GM12878 (cell line): ENCODE data around the gene TMPRSS6. TPM values are rescaled to one million over a fixed set of nuclear protein-coding genes. Genes with fewer than 3 reads are reported as not detected.

Experiments
- ATAC-seq: fragments of 200-7000 bp; cut with Tn5 transposase; 3 replicates; pipeline ENCODE4 v1.9.1; 2020; ENCODE audit warnings: mild to moderate bottlenecking, moderate library complexity
- BruUV-seq: library from RNA; stranded (reverse); fragments of 400-500 nt; replicated peaks from 2 replicates; lab custom pipeline; 2021; lab: Mats Ljungman, UMichigan
- CTCF ChIA-PET: fragments of 300-600 bp; sonication (Branson Sonifier 250); formaldehyde crosslinking; extraction: SDS; loops from one replicate; lab custom pipeline; 2021; ENCODE audit warnings: inconsistent platforms; lab: Yijun Ruan, JAX
- POLR2A ChIA-PET: fragments of 350-600 bp; formaldehyde crosslinking; extraction: SDS; loops from one replicate; lab custom pipeline; 2021; ENCODE audit warnings: inconsistent platforms; lab: Charles Lee
- RAD21 ChIA-PET: fragments of 300-600 bp; sonication (Branson Sonifier 250); formaldehyde crosslinking; loops from one replicate; lab custom pipeline; 2023; ENCODE audit warnings: antibody characterized with exemption; ENCODE audit not compliant: unreplicated experiment; lab: Charles Lee
- SMC1A ChIA-PET: fragments of 300-600 bp; sonication (Branson Sonifier 250); formaldehyde crosslinking; loops from one replicate; lab custom pipeline; 2023; ENCODE audit not compliant: unreplicated experiment, uncharacterized antibody; lab: Charles Lee
- DNase-seq: peaks from one replicate; pipeline ENCODE4 v3.0.0-alpha.2; 2011; ENCODE audit warnings: low read depth, low spot score
- FAIRE-seq: peaks from 3 replicates; lab custom pipeline; 2011; peaks lifted over from hg19 to GRCh38; lab: Jason Lieb, UNC
- H2AFZ ChIP-seq: 2 replicates; pipeline ENCODE4 v1.6.0; 2011; ENCODE audit warnings: low read depth, low read length, control low read depth; ENCODE audit not compliant: control insufficient read depth
- H3K27ac ChIP-seq: 2 replicates; pipeline ENCODE4 v1.5.1; 2011; ENCODE audit warnings: control low read depth; ENCODE audit not compliant: control insufficient read depth, insufficient read depth
- H3K27me3 ChIP-seq, 2 experiments: replicated peaks in 1 of 2; 2 replicates each; pipeline versions ENCODE4 v1.6.0 to v1.6.1; 2011; ENCODE audit warnings: low read length in 1 of 2; ENCODE audit not compliant: control insufficient read depth in 2 of 2, insufficient read depth in 2 of 2
- H3K36me3 ChIP-seq, 2 experiments: 2 replicates each; pipeline ENCODE4 v1.5.1; 2011; ENCODE audit warnings: low read length in 1 of 2; ENCODE audit not compliant: control insufficient read depth in 2 of 2, insufficient read depth in 2 of 2
- H3K4me1 ChIP-seq: 2 replicates; pipeline ENCODE4 v1.6.1; 2011; ENCODE audit warnings: mild to moderate bottlenecking, low read length, moderate library complexity, mixed read lengths; ENCODE audit not compliant: control insufficient read depth, insufficient read depth
- H3K4me2 ChIP-seq: 2 replicates; pipeline ENCODE4 v1.6.0; 2011; ENCODE audit warnings: control low read depth; ENCODE audit not compliant: control insufficient read depth, insufficient read depth
- H3K4me3 ChIP-seq: fragments of 200-600 bp; sonication (generic); 2 replicates; pipeline ENCODE4 v1.5.1; 2016
- H3K79me2 ChIP-seq: 2 replicates; pipeline ENCODE4 v1.6.0; 2011; ENCODE audit warnings: low read length; ENCODE audit not compliant: control insufficient read depth, insufficient read depth
- H3K9ac ChIP-seq: 2 replicates; pipeline ENCODE4 v1.8.0; 2011; ENCODE audit warnings: low read length, control low read depth, mixed read lengths; ENCODE audit not compliant: control insufficient read depth, insufficient read depth
- H3K9me3 ChIP-seq: replicated peaks from 3 replicates; pipeline ENCODE4 v1.5.1; 2011; ENCODE audit warnings: mild to moderate bottlenecking, low read length; ENCODE audit not compliant: control insufficient read depth, insufficient read depth
- H4K20me1 ChIP-seq: 2 replicates; pipeline ENCODE4 v1.6.0; 2011; ENCODE audit not compliant: control insufficient read depth, insufficient read depth
- CBX5 ChIP-seq: sonication (generic); IDR thresholded peaks from 2 replicates; pipeline ENCODE4 v1.6.1; 2016; ENCODE audit warnings: low read depth, moderate library complexity, mild to moderate bottlenecking, inconsistent platforms
- CHD4 ChIP-seq: fragments of 200-600 bp; sonication (generic); IDR thresholded peaks from 2 replicates; pipeline ENCODE4 v1.6.1; 2016; ENCODE audit warnings: mild to moderate bottlenecking
- CREB1 ChIP-seq: IDR thresholded peaks from 2 replicates; pipeline ENCODE4 v1.6.1; 2012; ENCODE audit warnings: low read depth, mild to moderate bottlenecking, inconsistent platforms
- IRF4 ChIP-seq: IDR thresholded peaks from 2 replicates; pipeline ENCODE4 v1.6.1; 2011; ENCODE audit warnings: low read depth, low read length
- NFIC ChIP-seq: IDR thresholded peaks from 2 replicates; pipeline ENCODE4 v1.6.1; 2012; ENCODE audit warnings: low read depth, mild to moderate bottlenecking, inconsistent platforms, low read length, moderate library complexity
- NR2C1 ChIP-seq: fragments of 450-650 bp; IDR thresholded peaks from 2 replicates; pipeline ENCODE4 v1.6.1; 2017; ENCODE audit warnings: antibody characterized with exemption, mild to moderate bottlenecking, moderate library complexity
- RAD51 ChIP-seq: fragments of 450-650 bp; IDR thresholded peaks from 2 replicates; pipeline ENCODE4 v1.6.1; 2016; ENCODE audit warnings: moderate library complexity, mild to moderate bottlenecking, inconsistent platforms
- RBBP5 ChIP-seq: fragments of 200-600 bp; sonication (generic); conservative IDR thresholded peaks from 2 replicates; pipeline ENCODE4 v1.6.1; 2016
- RCOR1 ChIP-seq: conservative IDR thresholded peaks from 2 replicates; pipeline ENCODE4 v1.6.1; 2012; ENCODE audit warnings: low read depth, low read length, improper control_type of control experiment
- SP1 ChIP-seq: IDR thresholded peaks from one replicate; pipeline ENCODE4 v1.6.1; 2011; ENCODE audit warnings: low read depth, low read length
- SREBF2 ChIP-seq: IDR thresholded peaks from 2 replicates; pipeline ENCODE4 v1.6.1; 2012; ENCODE audit warnings: mild to moderate bottlenecking, low read length
- SRF ChIP-seq, 2 experiments: IDR thresholded peaks; 2 replicates each; pipeline ENCODE4 v1.6.1; 2011; ENCODE audit warnings: low read depth in 2 of 2, low read length in 2 of 2, mild to moderate bottlenecking in 1 of 2, moderate library complexity in 1 of 2
- TAF1 ChIP-seq: IDR thresholded peaks from 2 replicates; pipeline ENCODE4 v1.6.1; 2011; ENCODE audit warnings: mild to moderate bottlenecking, low read depth, low read length, borderline replicate concordance
- WRNIP1 ChIP-seq: IDR thresholded peaks from 2 replicates; pipeline ENCODE4 v1.6.1; 2011; ENCODE audit warnings: low read depth, low read length, improper control_type of control experiment, borderline replicate concordance
- YBX1 ChIP-seq: fragments of 450-650 bp; IDR thresholded peaks from 2 replicates; pipeline ENCODE4 v1.6.1; 2016; ENCODE audit warnings: antibody characterized with exemption
- WGBS: methylation state at CpG from one replicate; pipeline ENCODE4 v1.1.6; 2016; ENCODE audit warnings: low lambda C conversion rate; ENCODE audit not compliant: insufficient replicate concordance, insufficient coverage; ENCODE audit errors: missing lambda C conversion rate; 5-methylcytosine and 5-hydroxymethylcytosine counted together
- in situ Hi-C: fragments of 300-500 bp; cut with MboI; formaldehyde crosslinking; loops from 9 replicates; pipeline ENCODE4 v1.14.3; 2018; ENCODE audit warnings: mixed read lengths
- intact Hi-C: fragments of 100-400 bp; cut with micrococcal nuclease; formaldehyde crosslinking; loops from one replicate; pipeline ENCODE4 v1.14.2; 2022; ENCODE audit not compliant: unreplicated experiment
- polyA plus RNA-seq, 11 experiments: library from polyadenylated mRNA; depleted of rRNA in 4 of 11; unstranded in 6 of 11; stranded (reverse) in 5 of 11; fragments of >200 nt; fragmentation: Nextera tagmentation in 4 of 11; fragmentation: Illumina TruSeq in 1 of 11; extraction: Ambion mirVana in 4 of 11; extraction: Trizol in 1 of 11; gene quantifications; 1 replicate in 1 of 11; 2 replicates in 10 of 11; pipeline versions ENCODE4 v1.2.1 to v1.2.3, GENCODE V29; 2011 to 2016; ENCODE audit warnings: inconsistent platforms in 2 of 11, missing spikeins in 2 of 11, low read depth in 1 of 11
- total RNA-seq, 4 experiments: library from RNA; depleted of rRNA in 3 of 4; stranded (reverse); fragments of >200 nt in 3 of 4; fragmentation: Illumina TruSeq in 1 of 4; extraction: Trizol in 1 of 4; gene quantifications; 2 replicates each; pipeline versions ENCODE4 v1.2.1 to v1.2.3, GENCODE V29; 2013 to 2021
- TF ChIP-seq, protein P1 (sequence below): fragments of 450-650 bp; conservative IDR thresholded peaks from 2 replicates; pipeline ENCODE4 v1.6.1; 2017; ENCODE audit warnings: mild to moderate bottlenecking, moderate library complexity
- TF ChIP-seq, protein P2 (sequence below): fragments of 450-650 bp; IDR thresholded peaks from 2 replicates; pipeline ENCODE4 v1.6.1; 2017; ENCODE audit warnings: borderline replicate concordance
- TF ChIP-seq, protein P3 (sequence below): fragments of 150-350 bp; IDR thresholded peaks from 2 replicates; pipeline ENCODE4 v1.6.1; 2014; ENCODE audit warnings: mild to moderate bottlenecking, low read depth, low read length
- TF ChIP-seq, protein P4 (sequence below): fragments of 450-650 bp; IDR thresholded peaks from 2 replicates; pipeline ENCODE4 v1.6.1; 2016; ENCODE audit warnings: mild to moderate bottlenecking

The TMPRSS6 gene
- total and polyA plus RNA-seq, 10 of the 15 experiments (the other 5 are each of a cell fraction or from before 2014, with no cell fraction given) = 0.06 to 0.69 (median 0.19) TPM; not detected in 6

DNA sequence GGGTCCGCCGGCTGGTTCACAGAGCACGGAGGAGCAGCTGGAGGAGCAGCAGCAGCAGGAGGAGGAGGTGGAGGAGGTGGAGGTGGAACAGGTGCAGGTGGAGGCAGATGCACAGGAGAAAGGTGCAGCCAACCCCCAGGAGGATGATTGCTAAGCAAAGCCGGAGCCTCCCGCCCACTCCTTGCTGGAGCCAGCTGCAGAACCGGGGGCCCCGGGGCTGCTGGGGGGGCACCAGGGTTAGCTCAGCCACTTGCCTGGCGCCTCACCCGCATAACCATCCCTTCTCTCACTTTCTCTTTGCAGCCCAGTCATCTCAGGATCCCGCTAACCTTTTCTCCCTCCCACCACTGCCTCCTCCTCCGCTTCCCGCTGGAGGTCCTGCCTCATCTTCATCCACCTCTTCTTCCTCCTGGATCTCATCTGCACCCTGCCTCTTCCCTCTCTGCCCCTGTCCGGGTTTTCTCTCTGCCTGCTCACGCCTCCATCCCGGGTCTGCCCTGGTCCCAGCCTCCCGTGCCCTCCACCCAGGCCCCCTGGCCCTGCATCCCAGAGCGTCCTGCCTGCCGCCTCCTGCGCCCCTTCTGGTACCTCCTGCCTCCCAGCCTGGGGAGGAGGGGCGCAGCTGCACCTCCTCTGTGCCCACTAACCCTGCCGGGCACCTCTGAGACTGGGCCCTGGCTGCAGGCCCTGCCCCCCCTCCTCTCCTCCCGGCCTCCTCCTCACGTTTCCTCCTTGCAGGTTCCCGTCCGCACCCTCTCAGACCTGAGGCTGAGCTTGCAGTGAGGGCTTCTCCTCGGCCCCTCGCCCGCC lies 48.5 kb downstream of the TMPRSS6 start:
- no TSS peak for BruUV-seq
- H2AFZ ChIP-seq = no peak overlapping the region
- no peak overlapping the region for H3K4me3 ChIP-seq
- no peaks in the 10 kb centered on the region for H3K79me2 ChIP-seq
- ChIA-PET CTCF (interaction anchor here (0.6 to 1.4 kb wide), 3 partner anchors 15 to 19 kb away, joined by 3 read pairs; no protein-coding TSS in a partner anchor), RAD21 (interaction anchor here (0.7 kb wide), 1 partner anchor 10 kb away, joined by 3 read pairs; no protein-coding TSS in a partner anchor), SMC1A (no interaction called here), POLR2A (no interaction called here)
- FAIRE-seq (no peak), DNase-seq (no peak), ATAC-seq (peak; percentile 79)
- peaks cover 0 to 2% of the 10 kb centered on the region in 2 experiments; a peak in 2 of 4 replicates for H3K36me3 ChIP-seq
- H3K9ac ChIP-seq = no peak overlapping the region
- in situ Hi-C loops (no loop called here), intact Hi-C loops (no loop called here)
- no peak overlapping the region for H3K27ac ChIP-seq
- 47% methylated on average over 24 of the region's 28 CpGs for WGBS
- no peak overlapping the region for H3K4me2 ChIP-seq
- H3K27me3 ChIP-seq = no peaks in the 10 kb centered on the region
- H3K4me1 ChIP-seq = peaks cover 11% of the 10 kb centered on the region
- H4K20me1 ChIP-seq = no peaks in the 10 kb centered on the region
- no peaks in the 10 kb centered on the region for H3K9me3 ChIP-seq
- TF ChIP-seq, protein P1, sequence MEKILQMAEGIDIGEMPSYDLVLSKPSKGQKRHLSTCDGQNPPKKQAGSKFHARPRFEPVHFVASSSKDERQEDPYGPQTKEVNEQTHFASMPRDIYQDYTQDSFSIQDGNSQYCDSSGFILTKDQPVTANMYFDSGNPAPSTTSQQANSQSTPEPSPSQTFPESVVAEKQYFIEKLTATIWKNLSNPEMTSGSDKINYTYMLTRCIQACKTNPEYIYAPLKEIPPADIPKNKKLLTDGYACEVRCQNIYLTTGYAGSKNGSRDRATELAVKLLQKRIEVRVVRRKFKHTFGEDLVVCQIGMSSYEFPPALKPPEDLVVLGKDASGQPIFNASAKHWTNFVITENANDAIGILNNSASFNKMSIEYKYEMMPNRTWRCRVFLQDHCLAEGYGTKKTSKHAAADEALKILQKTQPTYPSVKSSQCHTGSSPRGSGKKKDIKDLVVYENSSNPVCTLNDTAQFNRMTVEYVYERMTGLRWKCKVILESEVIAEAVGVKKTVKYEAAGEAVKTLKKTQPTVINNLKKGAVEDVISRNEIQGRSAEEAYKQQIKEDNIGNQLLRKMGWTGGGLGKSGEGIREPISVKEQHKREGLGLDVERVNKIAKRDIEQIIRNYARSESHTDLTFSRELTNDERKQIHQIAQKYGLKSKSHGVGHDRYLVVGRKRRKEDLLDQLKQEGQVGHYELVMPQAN = no peak
- no peak for TF ChIP-seq NFIC
- peak; percentile 42 for TF ChIP-seq SP1
- TF ChIP-seq RBBP5 = no peak
- TF ChIP-seq, protein P2, sequence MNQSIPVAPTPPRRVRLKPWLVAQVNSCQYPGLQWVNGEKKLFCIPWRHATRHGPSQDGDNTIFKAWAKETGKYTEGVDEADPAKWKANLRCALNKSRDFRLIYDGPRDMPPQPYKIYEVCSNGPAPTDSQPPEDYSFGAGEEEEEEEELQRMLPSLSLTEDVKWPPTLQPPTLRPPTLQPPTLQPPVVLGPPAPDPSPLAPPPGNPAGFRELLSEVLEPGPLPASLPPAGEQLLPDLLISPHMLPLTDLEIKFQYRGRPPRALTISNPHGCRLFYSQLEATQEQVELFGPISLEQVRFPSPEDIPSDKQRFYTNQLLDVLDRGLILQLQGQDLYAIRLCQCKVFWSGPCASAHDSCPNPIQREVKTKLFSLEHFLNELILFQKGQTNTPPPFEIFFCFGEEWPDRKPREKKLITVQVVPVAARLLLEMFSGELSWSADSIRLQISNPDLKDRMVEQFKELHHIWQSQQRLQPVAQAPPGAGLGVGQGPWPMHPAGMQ = no peak
- TF ChIP-seq CHD4 = no peak
- TF ChIP-seq SRF (IDR thresholded peaks at IDR 0.05; ENCODE audit: low read depth in 2 of 2, low read length in 2 of 2) = 0 out of 4 replicates have a peak, but pooled peaks of 1 of the 2 experiments have one; percentile 10
- no peak for TF ChIP-seq RAD51
- TF ChIP-seq TAF1 = no peak
- 0 out of 2 replicates have a peak, but pooled peaks have one; percentile 13 for TF ChIP-seq CREB1
- no peak for TF ChIP-seq SREBF2
- no peak for TF ChIP-seq WRNIP1
- TF ChIP-seq YBX1 = no peak
- no peak for TF ChIP-seq RCOR1
- TF ChIP-seq IRF4 = peak; percentile 95
- TF ChIP-seq, protein P3, sequence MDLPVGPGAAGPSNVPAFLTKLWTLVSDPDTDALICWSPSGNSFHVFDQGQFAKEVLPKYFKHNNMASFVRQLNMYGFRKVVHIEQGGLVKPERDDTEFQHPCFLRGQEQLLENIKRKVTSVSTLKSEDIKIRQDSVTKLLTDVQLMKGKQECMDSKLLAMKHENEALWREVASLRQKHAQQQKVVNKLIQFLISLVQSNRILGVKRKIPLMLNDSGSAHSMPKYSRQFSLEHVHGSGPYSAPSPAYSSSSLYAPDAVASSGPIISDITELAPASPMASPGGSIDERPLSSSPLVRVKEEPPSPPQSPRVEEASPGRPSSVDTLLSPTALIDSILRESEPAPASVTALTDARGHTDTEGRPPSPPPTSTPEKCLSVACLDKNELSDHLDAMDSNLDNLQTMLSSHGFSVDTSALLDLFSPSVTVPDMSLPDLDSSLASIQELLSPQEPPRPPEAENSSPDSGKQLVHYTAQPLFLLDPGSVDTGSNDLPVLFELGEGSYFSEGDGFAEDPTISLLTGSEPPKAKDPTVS = no peak
- TF ChIP-seq, protein P4, sequence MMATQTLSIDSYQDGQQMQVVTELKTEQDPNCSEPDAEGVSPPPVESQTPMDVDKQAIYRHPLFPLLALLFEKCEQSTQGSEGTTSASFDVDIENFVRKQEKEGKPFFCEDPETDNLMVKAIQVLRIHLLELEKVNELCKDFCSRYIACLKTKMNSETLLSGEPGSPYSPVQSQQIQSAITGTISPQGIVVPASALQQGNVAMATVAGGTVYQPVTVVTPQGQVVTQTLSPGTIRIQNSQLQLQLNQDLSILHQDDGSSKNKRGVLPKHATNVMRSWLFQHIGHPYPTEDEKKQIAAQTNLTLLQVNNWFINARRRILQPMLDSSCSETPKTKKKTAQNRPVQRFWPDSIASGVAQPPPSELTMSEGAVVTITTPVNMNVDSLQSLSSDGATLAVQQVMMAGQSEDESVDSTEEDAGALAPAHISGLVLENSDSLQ = no peak
- no peak for TF ChIP-seq NR2C1
- TF ChIP-seq CBX5 = no peak
